ENCODE results near the gene CMTM1.

CMTM1 gene

GRCh38 chr16:66578651-66579531, 12.7 kb downstream of the CMTM1 start, which contains the start of gene CMTM2:
Gene CMTM2 (plus strand): TSS chr16:66579463. CDS start chr16:66579608, 145 bp downstream.
- no peak for TF ChIP-seq CTCF (conservative IDR thresholded peaks at IDR 0.05)
- no peak for TF ChIP-seq ZFX (IDR thresholded peaks at IDR 0.05)
- H3K27ac ChIP-seq, result peak within 1 kb of the TSS; percentile 31

- TF ChIP-seq CTCF (conservative IDR thresholded peaks at IDR 0.05) (no peak; the same call in 1 of the 2 replicates), ZFX (IDR thresholded peaks at IDR 0.05) (no peak)
- H3K27ac ChIP-seq, result peak overlapping the region; percentile 31
Measured at GRCh38 chr16:66580605-66581209, 14.5 kb downstream of the CMTM1 start.

GRCh38 chr16:66581246-66581952, 15.2 kb downstream of the CMTM1 start:
- TF ChIP-seq CTCF (conservative IDR thresholded peaks at IDR 0.05) (no peak), ZFX (IDR thresholded peaks at IDR 0.05) (no peak)
- H3K27ac ChIP-seq, result no peak overlapping the region; the same call in 1 of the 2 replicates

- TF ChIP-seq CTCF (conservative IDR thresholded peaks at IDR 0.05) (no peak), ZFX (IDR thresholded peaks at IDR 0.05) (no peak)
- no peak overlapping the region for H3K27ac ChIP-seq
Measured at GRCh38 chr16:66585481-66586239, 19.4 kb downstream of the CMTM1 start.

GRCh38 chr16:66587881-66588600, 21.8 kb downstream of the CMTM1 start:
- H3K27ac ChIP-seq, result no peak overlapping the region
- no peak for TF ChIP-seq CTCF (conservative IDR thresholded peaks at IDR 0.05)

- no peak overlapping the region for H3K27ac ChIP-seq
Measured at GRCh38 chr16:66588981-66589713, 22.9 kb downstream of the CMTM1 start.

More at GRCh38 chr16:66588981-66589713, 22.9 kb downstream of the CMTM1 start:
- TF ChIP-seq CTCF (conservative IDR thresholded peaks at IDR 0.05), result no peak; the same call in 1 of the 2 replicates
- TF ChIP-seq ZFX (IDR thresholded peaks at IDR 0.05), result no peak

Measured in C4-2B (cell line).